Measurements from ENCODE around the gene FRMPD1.

GRCh38 chr9:37746448-37747270 lies 95.9 kb downstream of the FRMPD1 start:
- TF ChIP-seq GATA2 (IDR thresholded peaks at IDR 0.05; ENCODE audit: low read depth, low read length): no peak
- TF ChIP-seq GATA3 (IDR thresholded peaks at IDR 0.05; ENCODE audit: low read depth, low read length): no peak

Data from SH-SY5Y (cell line).